HG02981 (cell line): ENCODE measurements around the gene UGP2.
A peak's percentile ranks its signal among the peaks of the same experiment; 100 is the strongest.
"Not testable (repeated sequence)": the region's sequence is repeated elsewhere in the genome, so short reads cannot be mapped to it uniquely, and the experiment has no call there.

Experiments
- ATAC-seq: cut with Tn5 transposase; IDR thresholded peaks from one replicate; pipeline ENCODE4 v1.9.1; 2021; ENCODE audit warnings: mild to moderate bottlenecking, moderate library complexity; ENCODE audit not compliant: unreplicated experiment

Gene UGP2

GRCh38 chr2:63890678-63891077 lies 49.0 kb downstream of the UGP2 start:
- no peak for ATAC-seq

- ATAC-seq, result no peak
These were observed 49.9 kb downstream of the UGP2 start for GRCh38 chr2:63891488-63892030.

- ATAC-seq, result no peak
These were observed 51.5 kb downstream of the UGP2 start for GRCh38 chr2:63893163-63893562.

- ATAC-seq, result no peak
These were observed 52.5 kb downstream of the UGP2 start for GRCh38 chr2:63894167-63894566.

- no peak for ATAC-seq
These were observed 57.1 kb downstream of the UGP2 start for GRCh38 chr2:63898839-63899238.

- no peak for ATAC-seq
These were observed 57.9 kb downstream of the UGP2 start for GRCh38 chr2:63899639-63900038.

GRCh38 chr2:63902149-63902548 lies 60.5 kb downstream of the UGP2 start:
- ATAC-seq, result no peak

- ATAC-seq, result peak; percentile 81
These were observed 61.3 kb downstream of the UGP2 start for GRCh38 chr2:63903003-63903402.

GRCh38 chr2:63914311-63914710 lies 72.6 kb downstream of the UGP2 start:
- ATAC-seq, result no peak

- ATAC-seq, result no peak
These were observed 85.1 kb downstream of the UGP2 start for GRCh38 chr2:63926815-63927214.

- not testable (repeated sequence) for ATAC-seq
These were observed 90.4 kb downstream of the UGP2 start for GRCh38 chr2:63932104-63932503.
